Brain microvascular endothelial cell (primary cell): Measurements from ENCODE around the gene CYP4A11.
"Not testable (repeated sequence)": the region's sequence is repeated elsewhere in the genome, so short reads cannot be mapped to it uniquely, and the experiment has no call there.

Source experiments
- DNase-seq: peaks from one replicate; pipeline ENCODE4 v3.0.0-alpha.2; 2020
- H3K27ac ChIP-seq: fragments of 250-450 bp; sonication (Bioruptor Pico); 2 replicates; pipeline ENCODE4 v1.5.1; 2020; ENCODE audit warnings: mild to moderate bottlenecking, moderate library complexity
- H3K27me3 ChIP-seq: fragments of 250-450 bp; sonication (Bioruptor Pico); replicated peaks from 2 replicates; pipeline ENCODE4 v1.5.1; 2020; ENCODE audit warnings: mild to moderate bottlenecking
- H3K36me3 ChIP-seq: fragments of 250-450 bp; sonication (Bioruptor Pico); replicated peaks from 2 replicates; pipeline ENCODE4 v1.5.1; 2020; ENCODE audit warnings: mild to moderate bottlenecking
- H3K4me3 ChIP-seq: 2 replicates; pipeline ENCODE4 v1.5.1; 2011; ENCODE audit warnings: low read depth, mild to moderate bottlenecking, control low read depth, low read length, moderate library complexity
- in situ Hi-C: cut with HindIII; loops from 2 replicates; pipeline ENCODE4 v1.10.0; 2017; ENCODE audit warnings: low sequenced_read_pairs, low pct_ligation_motif_present
- TF ChIP-seq, protein P1 (sequence below): IDR thresholded peaks from 2 replicates; pipeline ENCODE4 v1.5.1; 2011; ENCODE audit warnings: low read depth, mild to moderate bottlenecking, moderate library complexity, low read length, control low read depth, inconsistent platforms; ENCODE audit errors: missing control alignments

The CYP4A11 gene

DNA sequence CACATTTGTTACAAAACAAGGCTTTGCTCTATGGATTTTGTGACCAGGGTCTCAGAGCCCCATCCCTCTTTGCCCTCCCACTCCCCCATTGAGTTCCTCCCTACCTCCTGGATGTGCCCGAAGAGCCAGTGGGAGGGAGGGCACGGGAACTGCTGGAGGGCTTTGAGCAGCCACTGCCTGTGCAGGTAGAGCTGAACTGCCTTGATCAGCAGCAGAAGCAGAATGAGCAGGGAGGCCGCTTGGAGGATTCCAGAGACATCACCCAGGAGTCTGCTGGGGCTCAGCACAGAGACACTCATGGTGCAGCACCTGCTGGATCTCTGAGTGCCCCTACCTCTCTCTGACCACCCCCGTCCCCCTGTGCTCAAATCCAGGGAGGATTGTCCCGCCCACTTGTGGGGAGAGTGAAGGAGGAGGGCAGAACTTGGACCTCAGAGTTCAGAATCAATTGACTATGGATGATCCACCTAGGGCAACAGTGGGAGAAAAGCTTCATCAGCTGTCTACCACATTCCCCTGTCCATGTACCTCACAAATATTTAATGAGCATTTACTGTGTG, at the start of gene CYP4A11:
Gene CYP4A11 (minus strand): TSS at position 342 of the 560 bp plus-strand sequence. CDS start 43 bp downstream, at position 299.
- no peaks in the 10 kb centered on the region for H3K36me3 ChIP-seq
- TF ChIP-seq, protein P1, sequence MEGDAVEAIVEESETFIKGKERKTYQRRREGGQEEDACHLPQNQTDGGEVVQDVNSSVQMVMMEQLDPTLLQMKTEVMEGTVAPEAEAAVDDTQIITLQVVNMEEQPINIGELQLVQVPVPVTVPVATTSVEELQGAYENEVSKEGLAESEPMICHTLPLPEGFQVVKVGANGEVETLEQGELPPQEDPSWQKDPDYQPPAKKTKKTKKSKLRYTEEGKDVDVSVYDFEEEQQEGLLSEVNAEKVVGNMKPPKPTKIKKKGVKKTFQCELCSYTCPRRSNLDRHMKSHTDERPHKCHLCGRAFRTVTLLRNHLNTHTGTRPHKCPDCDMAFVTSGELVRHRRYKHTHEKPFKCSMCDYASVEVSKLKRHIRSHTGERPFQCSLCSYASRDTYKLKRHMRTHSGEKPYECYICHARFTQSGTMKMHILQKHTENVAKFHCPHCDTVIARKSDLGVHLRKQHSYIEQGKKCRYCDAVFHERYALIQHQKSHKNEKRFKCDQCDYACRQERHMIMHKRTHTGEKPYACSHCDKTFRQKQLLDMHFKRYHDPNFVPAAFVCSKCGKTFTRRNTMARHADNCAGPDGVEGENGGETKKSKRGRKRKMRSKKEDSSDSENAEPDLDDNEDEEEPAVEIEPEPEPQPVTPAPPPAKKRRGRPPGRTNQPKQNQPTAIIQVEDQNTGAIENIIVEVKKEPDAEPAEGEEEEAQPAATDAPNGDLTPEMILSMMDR: no peak
- no peak within 1 kb of the TSS for H3K4me3 ChIP-seq
- no peaks in the 10 kb centered on the region for H3K27me3 ChIP-seq
- H3K27ac ChIP-seq: no peak within 1 kb of the TSS
- in situ Hi-C loops: no loop called here
- no peak for DNase-seq

DNA sequence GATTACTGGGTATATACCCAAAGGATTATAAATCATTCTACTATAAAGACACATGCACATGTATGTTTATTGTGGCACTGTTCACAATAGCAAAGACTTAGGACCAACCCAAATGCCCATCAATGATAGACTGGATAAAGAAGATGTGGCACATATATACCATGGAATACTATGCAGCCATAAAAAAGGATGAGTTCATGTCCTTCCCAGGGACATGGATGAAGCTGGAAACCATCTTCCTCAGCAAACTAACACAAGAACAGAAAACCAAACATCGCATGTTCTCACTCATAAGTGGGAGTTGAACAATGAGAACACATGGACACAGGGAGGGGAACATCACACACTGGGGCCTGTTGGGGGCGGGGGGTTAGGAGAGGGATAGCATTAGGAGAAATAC, 49.3 kb upstream of the CYP4A11 start:
- in situ Hi-C loops, H3K27ac ChIP-seq: not testable (repeated sequence)

DNA sequence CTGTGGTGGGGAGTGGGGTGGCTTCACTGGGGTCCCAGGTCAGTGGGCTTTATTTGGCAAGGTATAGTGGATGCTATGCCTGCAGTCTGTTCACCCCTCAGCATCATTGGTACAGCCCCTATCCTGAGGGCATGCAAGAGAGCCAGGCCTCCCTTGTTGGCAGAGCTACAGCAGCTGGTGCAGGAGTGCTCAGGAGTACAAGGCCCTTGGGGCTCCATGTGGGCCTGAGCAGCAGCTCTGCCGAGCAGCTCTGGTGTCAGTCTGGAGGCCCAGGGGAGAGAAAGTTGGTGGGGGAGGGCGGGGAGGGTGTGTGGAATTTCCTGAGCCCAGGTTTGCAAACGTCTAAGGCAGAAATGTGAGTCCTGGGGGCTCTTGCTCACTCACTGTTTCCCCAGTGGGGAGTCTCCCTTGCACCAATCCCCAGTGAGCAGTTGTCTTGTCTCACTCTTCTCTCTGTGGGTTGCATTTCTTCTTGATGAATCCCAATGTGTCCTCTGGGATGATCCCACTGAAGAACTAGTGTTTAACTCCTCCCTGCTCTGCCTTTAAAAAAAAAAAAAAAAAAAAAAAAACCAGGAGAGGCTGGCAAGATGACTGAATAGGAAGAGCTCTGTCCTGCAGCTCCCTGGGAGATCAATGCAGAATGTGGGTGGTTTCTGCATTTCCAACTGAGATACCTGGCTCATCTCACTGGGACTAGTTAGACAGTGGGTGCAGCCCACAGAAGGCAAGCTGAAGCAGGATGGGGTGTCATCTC, 42.7 kb upstream of the CYP4A11 start:
- Histone ChIP-seq H3K27me3 (no peaks in the 10 kb centered on the region), H3K36me3 (no peaks in the 10 kb centered on the region), H3K4me3 (no peak overlapping the region), H3K27ac (no peak overlapping the region)
- TF ChIP-seq, protein P1: no peak
- no peak for DNase-seq
- in situ Hi-C loops: no loop called here

More for the DNA sequence above, 49.3 kb upstream of the CYP4A11 start:
- H3K36me3 ChIP-seq, H3K27me3 ChIP-seq, H3K4me3 ChIP-seq, DNase-seq: not testable (repeated sequence)

GRCh38 chr1:46983166-46983829, 42.0 kb upstream of the CYP4A11 start:
- TF ChIP-seq, protein P1: no peak

DNA sequence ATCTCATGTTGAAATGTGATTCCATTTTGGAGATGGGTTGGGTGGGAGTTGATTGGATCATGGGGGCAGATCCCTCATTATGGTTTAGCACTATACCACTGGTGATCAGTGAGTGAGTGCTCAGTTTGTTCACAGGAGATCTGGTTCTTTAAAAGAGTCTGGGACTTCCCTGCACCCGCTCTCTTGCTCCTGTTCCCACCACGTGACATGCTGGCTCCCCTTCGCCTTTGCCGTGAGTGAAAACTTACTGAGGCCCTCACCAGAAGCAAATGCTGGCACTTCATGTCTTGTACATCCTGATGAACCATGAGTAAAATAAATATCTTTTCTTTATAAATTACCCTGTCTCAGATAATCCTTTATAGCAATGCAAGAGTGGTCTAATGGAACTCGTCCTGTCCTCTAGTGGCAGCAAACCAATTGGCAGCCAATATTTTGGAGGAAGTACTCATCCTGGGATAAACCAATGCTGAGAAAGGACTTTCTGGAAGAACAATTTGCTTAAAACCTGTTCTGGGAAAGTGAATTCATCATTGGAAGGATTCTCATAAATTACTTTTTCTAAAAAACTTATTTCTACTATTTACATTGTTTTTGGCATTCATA, 27.8 kb upstream of the CYP4A11 start:
- no peak overlapping the region for H3K27ac ChIP-seq
- H3K27me3 ChIP-seq: no peaks in the 10 kb centered on the region
- H3K36me3 ChIP-seq: no peaks in the 10 kb centered on the region
- in situ Hi-C loops: no loop called here
- DNase-seq: no peak
- TF ChIP-seq, protein P1: no peak
- H3K4me3 ChIP-seq: no peak overlapping the region

More at GRCh38 chr1:46983166-46983829, 42.0 kb upstream of the CYP4A11 start:
- H3K27ac ChIP-seq: no peak overlapping the region
- no peak overlapping the region for H3K4me3 ChIP-seq
- in situ Hi-C loops: no loop called here
- H3K36me3 ChIP-seq: no peaks in the 10 kb centered on the region
- DNase-seq: no peak
- H3K27me3 ChIP-seq: no peaks in the 10 kb centered on the region

GRCh38 chr1:46962272-46962671, 21.0 kb upstream of the CYP4A11 start:
- in situ Hi-C loops, H3K4me3 ChIP-seq, H3K27me3 ChIP-seq, DNase-seq, H3K27ac ChIP-seq, H3K36me3 ChIP-seq: not testable (repeated sequence)
